Neural crest cell (in vitro differentiated cells): ENCODE measurements around the gene PEPD. TPM values are rescaled to one million over a fixed set of nuclear protein-coding genes. Genes with fewer than 3 reads are reported as not detected.
"Not testable (repeated sequence)": the region's sequence is repeated elsewhere in the genome, so short reads cannot be mapped to it uniquely, and the experiment has no call there.

Source experiments
- DNase-seq: peaks from one replicate; pipeline ENCODE4 v3.0.0; 2021; ENCODE audit warnings: low read depth, mixed read lengths, low spot score
- H3K27ac Mint-ChIP-seq: one replicate; pipeline ENCODE4 v1.8.0; 2021; ENCODE audit warnings: mild to moderate bottlenecking, mixed read lengths; ENCODE audit not compliant: unreplicated experiment
- H3K27me3 Mint-ChIP-seq: 2 replicates; pipeline ENCODE4 v1.8.0; 2021; ENCODE audit warnings: low read depth, mild to moderate bottlenecking, mixed read lengths
- H3K36me3 Mint-ChIP-seq: 2 replicates; pipeline ENCODE4 v1.8.0; 2021; ENCODE audit warnings: low read depth, mild to moderate bottlenecking, mixed read lengths
- H3K4me1 Mint-ChIP-seq: 2 replicates; pipeline ENCODE4 v1.8.0; 2021; ENCODE audit warnings: mixed read lengths
- H3K4me3 Mint-ChIP-seq: one replicate; pipeline ENCODE4 v1.8.0; 2021; ENCODE audit warnings: mild to moderate bottlenecking, mixed read lengths
- H3K9me3 Mint-ChIP-seq: 2 replicates; pipeline ENCODE4 v1.8.0; 2021; ENCODE audit warnings: mixed read lengths
- long read RNA-seq: library from polyadenylated mRNA; unstranded; transcript quantifications from one replicate; pipeline ENCODE4 v2.0.0, GENCODE V29; 2020
- total RNA-seq: library from RNA; stranded (reverse); gene quantifications from 2 replicates; pipeline ENCODE4 v1.2.1, GENCODE V29; 2021
- TF ChIP-seq, protein P1 (sequence below): fragments of 200-600 bp; sonication (generic); conservative IDR thresholded peaks from 2 replicates; pipeline ENCODE4 v1.5.0; 2021; ENCODE audit warnings: antibody characterized with exemption, mild to moderate bottlenecking

PEPD gene
- 39.0 and 43.7 TPM in 2 replicates for total RNA-seq
- long read RNA-seq, transcript PEPD-201 (15 exons, 1,910 nt): major isoform, 69 of 80 reads
- long read RNA-seq, partial matches to known transcripts: 3 of 80 reads
- long read RNA-seq, other reads (novel, unspliced or antisense): 7 of 80 reads

GRCh38 chr19:33521480-33522370 is at the start of gene PEPD:
TSS of gene PEPD (minus strand) at chr19:33521791. CDS start at chr19:33521760, 31 bp downstream.
- DNase-seq: peak; percentile 83
- Mint-ChIP-seq H3K27me3 (peaks cover 4% of the 10 kb centered on the region), H3K36me3 (no peaks in the 10 kb centered on the region), H3K4me1 (peaks cover 16% of the 10 kb centered on the region), H3K4me3 (peak within 1 kb of the TSS; percentile 90), H3K27ac (peak within 1 kb of the TSS; percentile 96), H3K9me3 (no peaks in the 10 kb centered on the region)
- TF ChIP-seq, protein P1, sequence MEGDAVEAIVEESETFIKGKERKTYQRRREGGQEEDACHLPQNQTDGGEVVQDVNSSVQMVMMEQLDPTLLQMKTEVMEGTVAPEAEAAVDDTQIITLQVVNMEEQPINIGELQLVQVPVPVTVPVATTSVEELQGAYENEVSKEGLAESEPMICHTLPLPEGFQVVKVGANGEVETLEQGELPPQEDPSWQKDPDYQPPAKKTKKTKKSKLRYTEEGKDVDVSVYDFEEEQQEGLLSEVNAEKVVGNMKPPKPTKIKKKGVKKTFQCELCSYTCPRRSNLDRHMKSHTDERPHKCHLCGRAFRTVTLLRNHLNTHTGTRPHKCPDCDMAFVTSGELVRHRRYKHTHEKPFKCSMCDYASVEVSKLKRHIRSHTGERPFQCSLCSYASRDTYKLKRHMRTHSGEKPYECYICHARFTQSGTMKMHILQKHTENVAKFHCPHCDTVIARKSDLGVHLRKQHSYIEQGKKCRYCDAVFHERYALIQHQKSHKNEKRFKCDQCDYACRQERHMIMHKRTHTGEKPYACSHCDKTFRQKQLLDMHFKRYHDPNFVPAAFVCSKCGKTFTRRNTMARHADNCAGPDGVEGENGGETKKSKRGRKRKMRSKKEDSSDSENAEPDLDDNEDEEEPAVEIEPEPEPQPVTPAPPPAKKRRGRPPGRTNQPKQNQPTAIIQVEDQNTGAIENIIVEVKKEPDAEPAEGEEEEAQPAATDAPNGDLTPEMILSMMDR: no peak

GRCh38 chr19:33569821-33570220 is 48.2 kb upstream of the PEPD start:
- peaks cover 14% of the 10 kb centered on the region for H3K27me3 Mint-ChIP-seq

DNA sequence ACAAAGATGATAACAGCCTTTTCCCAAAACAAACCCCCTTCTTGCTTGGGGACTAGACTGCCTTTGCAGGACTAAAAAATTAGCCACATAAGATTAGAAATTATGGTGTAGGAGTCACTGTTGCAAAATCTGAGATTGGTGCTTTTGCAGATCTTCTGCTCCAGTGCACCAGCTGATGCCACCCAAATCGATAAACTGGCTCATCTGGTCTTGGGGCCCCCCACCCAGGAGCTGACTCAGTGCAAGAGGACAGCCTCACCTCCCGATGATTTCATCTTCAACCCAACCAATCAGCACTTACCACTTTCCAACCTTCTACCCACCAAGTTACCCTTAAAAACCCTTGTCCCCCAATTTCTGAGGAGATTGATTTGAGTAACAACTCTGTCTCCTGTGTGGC is 47.1 kb upstream of the PEPD start:
- H3K4me3 Mint-ChIP-seq: no peak overlapping the region
- peaks cover 37% of the 10 kb centered on the region for H3K4me1 Mint-ChIP-seq
- peaks cover 14% of the 10 kb centered on the region for H3K27me3 Mint-ChIP-seq
- no peaks in the 10 kb centered on the region for H3K36me3 Mint-ChIP-seq
- TF ChIP-seq, protein P1: no peak
- peak overlapping the region; percentile 38 for H3K27ac Mint-ChIP-seq
- peaks cover 3% of the 10 kb centered on the region for H3K9me3 Mint-ChIP-seq
- DNase-seq: no peak

More at GRCh38 chr19:33569821-33570220, 48.2 kb upstream of the PEPD start:
- Mint-ChIP-seq H3K4me3 (peak overlapping the region; percentile 35), H3K4me1 (peaks cover 37% of the 10 kb centered on the region), H3K9me3 (peaks cover 6% of the 10 kb centered on the region), H3K27ac (no peak overlapping the region), H3K36me3 (peaks cover 5% of the 10 kb centered on the region)
- no peak for DNase-seq
- TF ChIP-seq, protein P1: no peak

- Mint-ChIP-seq H3K4me1 (peaks cover 34% of the 10 kb centered on the region), H3K27me3 (no peaks in the 10 kb centered on the region), H3K36me3 (no peaks in the 10 kb centered on the region), H3K4me3 (no peak overlapping the region), H3K27ac (no peak overlapping the region), H3K9me3 (no peaks in the 10 kb centered on the region)
- no peak for DNase-seq
- TF ChIP-seq, protein P1: no peak
Observed at GRCh38 chr19:33564836-33565338, 43.3 kb upstream of the PEPD start.

DNA sequence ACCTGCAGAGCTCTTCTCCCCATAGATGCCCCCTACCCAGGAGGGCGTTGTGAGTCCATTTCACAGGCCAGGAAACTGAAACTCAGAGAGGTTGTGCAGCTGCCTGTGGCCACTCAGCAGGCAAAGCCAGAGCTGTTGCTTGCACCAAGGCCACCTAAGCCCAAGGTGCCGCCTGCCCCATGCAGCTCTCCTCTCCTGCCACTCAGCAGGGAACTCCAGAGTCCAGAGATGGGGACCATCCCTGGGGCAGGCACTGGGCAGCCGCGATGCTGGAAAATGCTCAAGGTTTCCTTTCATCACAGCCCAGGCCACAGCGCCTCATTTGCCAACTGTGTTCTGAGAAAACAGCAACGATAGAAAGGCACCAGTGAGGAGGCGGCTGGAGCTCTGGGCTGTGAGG is 41.0 kb upstream of the PEPD start:
- TF ChIP-seq, protein P1: no peak
- H3K4me3 Mint-ChIP-seq: no peak overlapping the region
- DNase-seq: no peak
- H3K4me1 Mint-ChIP-seq: peaks cover 23% of the 10 kb centered on the region
- H3K27ac Mint-ChIP-seq: no peak overlapping the region
- no peaks in the 10 kb centered on the region for H3K9me3 Mint-ChIP-seq
- H3K27me3 Mint-ChIP-seq: peaks cover 4% of the 10 kb centered on the region
- no peaks in the 10 kb centered on the region for H3K36me3 Mint-ChIP-seq

DNA sequence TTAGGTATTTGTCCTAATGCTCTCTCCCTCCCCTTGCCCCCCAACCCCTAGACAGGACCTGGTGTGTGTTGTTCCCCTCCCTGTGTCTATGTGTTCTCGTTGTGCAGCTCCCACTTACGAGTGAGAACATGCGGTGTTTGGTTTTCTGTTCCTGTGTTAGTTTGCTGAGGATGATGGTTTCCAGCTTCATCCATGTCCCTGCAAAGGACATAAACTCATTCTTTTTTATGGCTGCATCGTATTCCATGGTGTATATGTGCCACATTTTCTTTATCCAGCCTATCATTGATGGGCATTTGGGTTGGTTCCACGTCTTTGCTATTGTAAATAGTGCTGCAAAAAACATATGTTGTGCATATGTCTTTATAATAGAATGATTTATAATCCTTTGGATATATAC is 40.1 kb upstream of the PEPD start:
- DNase-seq, H3K4me3 Mint-ChIP-seq, H3K27ac Mint-ChIP-seq, H3K36me3 Mint-ChIP-seq, H3K9me3 Mint-ChIP-seq, H3K27me3 Mint-ChIP-seq: not testable (repeated sequence)
- peaks cover 16% of the 10 kb centered on the region for H3K4me1 Mint-ChIP-seq
